ENCODE results near the gene LCN1.

DNA sequence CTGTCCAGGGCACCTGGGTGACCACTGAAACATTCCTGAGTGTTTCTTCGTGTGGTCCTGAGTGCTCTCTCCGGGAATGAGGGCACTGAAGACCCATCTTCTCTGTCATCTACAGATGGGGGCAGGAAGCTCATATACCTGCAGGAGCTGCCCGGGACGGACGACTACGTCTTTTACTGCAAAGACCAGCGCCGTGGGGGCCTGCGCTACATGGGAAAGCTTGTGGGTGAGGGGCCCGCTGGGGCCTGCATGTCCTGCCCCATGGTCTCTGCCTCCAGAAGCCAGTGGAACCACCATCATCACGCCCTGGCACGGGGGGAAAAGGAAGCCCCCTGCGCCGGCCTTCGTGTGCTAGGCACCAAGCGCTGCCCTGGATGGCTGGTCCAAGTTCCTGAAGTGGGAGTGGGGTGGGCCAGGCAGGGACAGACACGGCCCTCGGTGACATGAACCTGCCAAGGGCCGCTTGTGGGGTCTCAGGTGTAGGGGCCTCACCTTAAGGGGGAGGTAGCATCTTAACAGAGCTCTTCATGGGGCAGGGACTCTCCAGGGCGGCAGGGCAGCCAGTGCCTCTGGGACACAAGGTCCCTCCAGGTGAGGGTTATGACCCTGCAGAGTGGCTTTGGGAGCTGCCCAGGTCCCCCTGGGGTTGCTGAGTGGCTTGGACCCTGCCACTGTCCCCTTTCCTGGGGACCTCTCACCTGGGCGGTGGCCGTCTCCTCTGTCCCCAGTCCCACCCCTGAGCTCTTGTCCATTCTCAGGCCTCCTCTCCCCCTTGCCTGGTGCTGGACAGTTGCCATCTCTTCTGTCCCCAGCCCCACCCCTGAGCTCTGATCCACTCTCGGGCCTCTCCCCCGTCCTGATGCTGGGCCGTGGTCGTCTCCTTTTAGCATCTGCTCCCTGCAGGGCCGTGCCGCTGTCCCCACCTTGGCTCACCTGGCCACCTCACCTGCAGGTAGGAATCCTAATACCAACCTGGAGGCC lies 26.8 kb downstream of the LCN1 start:
- TF ChIP-seq, protein P1, sequence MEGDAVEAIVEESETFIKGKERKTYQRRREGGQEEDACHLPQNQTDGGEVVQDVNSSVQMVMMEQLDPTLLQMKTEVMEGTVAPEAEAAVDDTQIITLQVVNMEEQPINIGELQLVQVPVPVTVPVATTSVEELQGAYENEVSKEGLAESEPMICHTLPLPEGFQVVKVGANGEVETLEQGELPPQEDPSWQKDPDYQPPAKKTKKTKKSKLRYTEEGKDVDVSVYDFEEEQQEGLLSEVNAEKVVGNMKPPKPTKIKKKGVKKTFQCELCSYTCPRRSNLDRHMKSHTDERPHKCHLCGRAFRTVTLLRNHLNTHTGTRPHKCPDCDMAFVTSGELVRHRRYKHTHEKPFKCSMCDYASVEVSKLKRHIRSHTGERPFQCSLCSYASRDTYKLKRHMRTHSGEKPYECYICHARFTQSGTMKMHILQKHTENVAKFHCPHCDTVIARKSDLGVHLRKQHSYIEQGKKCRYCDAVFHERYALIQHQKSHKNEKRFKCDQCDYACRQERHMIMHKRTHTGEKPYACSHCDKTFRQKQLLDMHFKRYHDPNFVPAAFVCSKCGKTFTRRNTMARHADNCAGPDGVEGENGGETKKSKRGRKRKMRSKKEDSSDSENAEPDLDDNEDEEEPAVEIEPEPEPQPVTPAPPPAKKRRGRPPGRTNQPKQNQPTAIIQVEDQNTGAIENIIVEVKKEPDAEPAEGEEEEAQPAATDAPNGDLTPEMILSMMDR (IDR thresholded peaks at IDR 0.05; ENCODE audit: extremely low read depth in 1 of 2, insufficient read depth in 1 of 2, low read depth in 1 of 2, low read length in 2 of 2): no peak
- no peak for TF ChIP-seq POLR2A (IDR thresholded peaks at IDR 0.05; ENCODE audit: low read depth, low read length)
- no peak for TF ChIP-seq GATA2 (IDR thresholded peaks at IDR 0.05; ENCODE audit: insufficient read depth, insufficient read length, low read depth, low read length)
- no peak for TF ChIP-seq EZH2 (IDR thresholded peaks at IDR 0.05; ENCODE audit: borderline replicate concordance, low read depth, low read length, severe bottlenecking)
- TF ChIP-seq POLR2AphosphoS5 (IDR thresholded peaks at IDR 0.05; ENCODE audit: insufficient read depth, low read depth, low read length): no peak
- no peak for TF ChIP-seq MAX (IDR thresholded peaks at IDR 0.05; ENCODE audit: insufficient read depth, insufficient read length)
- TF ChIP-seq MYC (IDR thresholded peaks at IDR 0.05; ENCODE audit: low read depth, low read length): no peak
- TF ChIP-seq FOS (IDR thresholded peaks at IDR 0.05; ENCODE audit: borderline replicate concordance, insufficient read depth, low read length): no peak
